HG03064 (cell line): Measurements from ENCODE around the gene VPS8.

ENCODE experiments used
- ATAC-seq: cut with Tn5 transposase; IDR thresholded peaks from one replicate; pipeline ENCODE4 v1.9.1; 2021; ENCODE audit warnings: low read depth; ENCODE audit not compliant: unreplicated experiment

VPS8 gene

DNA sequence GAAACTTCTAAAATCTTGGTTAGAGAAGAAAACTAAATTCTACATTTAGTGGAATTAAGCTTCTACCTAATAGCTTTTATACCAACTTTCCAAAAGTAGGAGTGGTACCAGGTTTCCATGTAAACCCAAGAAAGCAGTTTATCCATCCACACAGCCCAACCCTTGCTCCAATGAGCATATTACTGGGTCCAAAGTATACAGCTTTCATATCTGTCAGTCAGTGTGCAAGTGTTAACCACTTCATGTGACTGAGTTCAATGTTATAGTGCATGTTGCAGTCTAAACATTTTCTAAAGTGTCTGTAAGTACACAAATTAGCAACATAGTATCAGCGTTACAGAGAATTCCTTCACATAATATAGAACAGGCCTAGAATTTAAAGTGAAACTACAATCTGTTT, 267.7 kb downstream of the VPS8 start:
- ATAC-seq = no peak

DNA sequence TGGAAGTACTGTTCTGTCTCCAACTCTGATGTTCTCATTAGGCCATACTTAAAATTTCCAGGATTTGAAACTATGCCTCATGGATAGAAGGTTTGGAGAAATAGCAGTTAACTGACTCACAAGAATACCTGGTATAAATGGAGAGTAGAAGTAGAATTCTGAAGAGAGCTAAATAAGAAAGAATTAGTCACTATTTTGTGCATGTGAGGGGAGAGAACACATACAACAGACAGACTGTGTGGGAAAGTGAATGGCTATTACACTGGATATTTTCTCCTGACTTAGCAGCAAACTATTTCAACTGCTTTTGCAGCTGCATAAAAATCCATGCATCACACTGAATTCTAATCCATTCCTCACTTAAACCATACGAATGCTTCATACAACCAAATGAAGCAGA, 269.6 kb downstream of the VPS8 start:
- no peak for ATAC-seq

DNA sequence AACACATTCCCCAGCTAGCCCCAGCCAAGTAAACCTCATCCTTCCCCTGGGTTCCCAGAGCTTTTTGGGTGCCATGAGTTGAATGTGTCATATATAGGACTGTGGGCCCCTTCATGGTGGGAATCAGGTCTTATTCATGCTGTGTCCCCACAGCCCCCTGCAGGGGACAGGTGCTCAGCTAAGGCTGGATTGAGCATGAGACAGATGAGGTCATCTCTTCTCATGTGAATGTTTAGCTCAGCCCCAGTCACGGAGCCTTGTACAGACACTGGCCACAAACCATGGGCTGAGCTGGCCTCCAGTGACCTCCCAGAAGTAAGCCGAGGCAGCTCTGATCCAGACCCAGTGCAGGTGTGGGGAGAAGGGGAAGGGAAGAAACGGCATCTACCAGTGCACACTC, 270.2 kb downstream of the VPS8 start:
- no peak for ATAC-seq

DNA sequence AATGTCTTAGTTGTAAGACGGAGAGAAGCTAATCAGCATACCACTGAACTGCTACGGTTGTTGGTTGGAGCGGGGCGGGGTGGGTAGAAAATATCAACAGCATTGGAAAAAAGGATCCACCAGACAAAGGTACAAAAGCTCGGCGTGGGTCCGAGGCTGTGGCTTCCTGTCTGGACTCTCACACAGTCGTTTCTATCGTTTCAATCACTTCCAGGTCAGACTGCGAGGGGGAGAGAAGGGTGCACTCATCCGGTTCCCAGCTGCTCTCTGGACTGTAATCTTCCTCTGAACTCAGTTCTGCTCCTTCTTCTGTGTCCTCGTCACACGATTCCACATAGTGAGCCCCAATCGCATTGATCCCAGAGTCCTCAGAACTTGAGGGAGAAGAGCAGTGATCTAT, 270.9 kb downstream of the VPS8 start:
- no peak for ATAC-seq

DNA sequence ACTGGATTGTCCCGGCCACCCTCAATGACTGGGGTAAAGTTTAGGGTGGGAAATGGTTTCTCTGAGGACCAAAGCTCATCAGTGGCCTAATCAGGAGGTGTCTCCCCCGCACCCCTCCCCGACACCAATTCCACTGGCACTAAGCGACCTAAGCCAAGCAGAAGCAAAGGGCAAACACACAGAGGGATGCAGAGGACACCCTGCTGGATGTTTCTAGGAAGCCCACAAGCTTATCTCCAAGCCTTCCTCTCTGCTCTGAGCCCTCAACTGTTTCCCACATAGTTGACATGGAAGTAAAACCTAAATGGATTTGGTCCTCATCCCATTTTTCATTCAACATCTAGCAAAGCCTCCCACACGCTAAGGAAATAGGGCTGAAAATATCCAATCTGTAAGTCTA, 272.4 kb downstream of the VPS8 start:
- no peak for ATAC-seq

DNA sequence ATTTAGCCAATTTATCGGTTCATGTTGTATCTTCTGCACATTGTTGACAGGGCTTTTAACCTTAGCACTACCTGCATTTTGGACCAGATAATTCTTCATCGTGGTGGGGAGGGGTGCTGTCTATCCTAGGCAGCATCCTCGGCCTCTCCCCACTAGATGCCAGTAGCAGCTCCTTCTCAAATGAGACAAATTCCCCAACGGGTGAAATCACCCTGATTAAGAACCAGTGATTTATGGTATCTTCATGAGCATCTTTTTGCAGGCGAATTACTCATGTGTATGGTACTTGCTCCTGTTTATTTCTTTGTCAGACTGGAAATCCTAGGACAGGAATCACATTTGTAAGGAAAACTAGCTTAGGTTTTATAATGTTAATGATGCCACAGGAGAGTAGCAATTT, 272.9 kb downstream of the VPS8 start:
- ATAC-seq = no peak

DNA sequence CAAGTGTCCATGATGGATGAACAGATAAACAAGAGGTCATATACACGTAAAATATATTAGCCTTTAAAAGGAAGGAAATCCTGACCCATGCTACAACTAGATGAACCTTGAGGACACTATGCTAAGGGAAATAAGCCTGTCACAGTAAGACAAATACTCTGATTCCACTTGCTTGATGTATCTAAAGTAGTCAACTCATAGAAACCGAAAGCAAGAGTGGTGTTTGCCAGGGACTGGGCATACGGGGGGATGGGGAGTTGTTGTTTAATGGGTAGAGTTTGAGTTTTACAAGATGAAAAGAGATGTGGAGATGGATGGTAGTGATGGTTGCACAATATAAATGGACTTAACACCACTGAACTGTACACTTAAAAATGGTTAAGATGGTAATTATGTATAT, 275.5 kb downstream of the VPS8 start:
- no peak for ATAC-seq

DNA sequence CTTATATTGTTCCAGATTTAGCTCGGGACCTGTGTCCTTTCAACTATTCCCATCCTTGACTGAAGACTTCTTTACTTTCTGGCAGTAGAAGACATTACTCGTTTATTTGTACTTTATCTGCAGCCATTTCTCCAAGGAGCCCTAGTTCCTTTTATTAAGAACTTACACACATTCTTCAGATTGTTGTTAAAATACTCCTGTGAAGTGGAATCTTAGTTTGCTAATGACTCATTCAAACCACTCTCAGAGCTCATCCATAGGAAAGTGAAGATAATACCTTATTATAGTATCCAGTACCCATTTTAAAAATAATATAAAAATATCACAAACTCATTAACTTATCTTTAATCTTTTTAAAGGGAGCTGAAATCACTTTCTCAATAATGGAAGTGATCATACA, 277.4 kb downstream of the VPS8 start:
- no peak for ATAC-seq

DNA sequence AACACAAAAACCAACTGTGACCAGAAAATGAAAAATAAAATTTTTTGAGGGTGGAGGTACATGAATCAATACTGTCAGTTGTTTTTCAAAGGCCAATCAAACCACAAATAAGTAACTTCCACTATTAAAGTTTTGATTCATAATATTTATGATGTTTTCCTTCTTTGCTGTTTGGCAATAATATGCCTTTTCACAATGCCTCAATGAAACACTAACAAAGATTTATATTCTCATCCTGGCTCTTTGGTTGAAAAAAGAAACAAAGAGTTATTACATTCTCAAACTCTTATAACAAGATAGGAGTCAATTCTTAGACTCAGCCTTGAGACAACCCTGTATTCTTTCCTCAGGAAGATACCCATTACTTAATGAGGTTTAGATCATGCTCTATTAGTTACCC, 277.8 kb downstream of the VPS8 start:
- no peak for ATAC-seq

DNA sequence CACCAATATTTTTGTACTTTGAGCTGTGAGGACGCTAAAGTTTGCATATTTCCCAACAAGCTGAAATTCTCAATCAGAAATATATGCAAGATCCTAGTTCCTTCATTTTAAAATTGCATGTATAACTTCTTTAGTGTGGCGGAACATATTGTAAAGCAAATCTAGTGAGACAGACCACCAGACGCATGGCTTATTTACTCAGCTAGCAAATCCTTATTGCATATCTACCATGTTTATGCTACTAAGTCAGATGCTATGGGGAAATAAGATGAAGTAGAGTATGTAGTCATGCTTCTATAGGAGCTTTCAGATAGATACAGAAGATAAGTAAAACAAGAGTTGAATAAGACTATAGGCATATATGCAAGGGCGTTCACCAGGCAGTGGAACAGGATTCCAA, 278.8 kb downstream of the VPS8 start:
- ATAC-seq = no peak

DNA sequence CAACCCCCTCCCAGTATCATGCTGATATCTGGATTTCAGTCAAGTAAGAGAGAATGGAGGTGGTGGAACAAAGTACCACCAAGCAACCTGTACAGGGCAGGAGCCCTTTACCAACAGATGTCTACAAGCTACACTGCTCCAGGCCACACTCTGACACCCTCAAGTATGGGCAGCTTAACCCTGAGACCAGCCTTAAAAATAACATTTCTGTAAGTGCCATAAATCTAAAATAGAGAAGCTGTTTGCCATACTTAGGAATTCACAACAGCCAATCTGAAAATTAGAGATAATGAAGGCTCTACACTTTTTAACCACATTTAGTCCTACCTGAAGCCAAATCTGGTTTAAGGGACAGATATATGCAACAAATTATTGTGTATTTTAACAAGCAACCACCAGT, 281.1 kb downstream of the VPS8 start:
- ATAC-seq = no peak

DNA sequence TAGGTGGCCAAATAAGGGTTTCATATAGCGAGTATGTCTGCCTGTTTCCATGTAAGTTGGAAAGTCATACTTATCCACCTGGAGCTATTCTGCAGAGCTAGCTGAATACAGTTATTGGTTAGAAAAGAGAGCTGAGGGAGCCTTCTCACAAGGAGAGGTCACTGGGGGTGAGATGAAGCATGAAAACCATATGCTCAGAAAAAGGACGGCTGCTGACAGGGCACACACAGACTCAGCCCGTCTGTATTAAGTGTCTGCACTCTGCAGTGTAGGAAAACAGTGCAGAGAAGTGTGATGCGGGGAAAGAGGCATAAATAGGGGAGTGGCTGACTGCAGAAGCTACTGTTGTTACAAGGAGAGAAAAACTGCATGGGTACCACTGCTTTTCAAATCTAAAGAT, 282.7 kb downstream of the VPS8 start:
- ATAC-seq = no peak
